Amniotic stem cell (primary cell): ENCODE data around the gene GLA.
A peak's percentile ranks its signal among the peaks of the same experiment; 100 is the strongest.

Source experiments
- DNase-seq: peaks from one replicate; lab custom pipeline; 2025; lab: John Stamatoyannopoulos, UW

Gene GLA

DNA sequence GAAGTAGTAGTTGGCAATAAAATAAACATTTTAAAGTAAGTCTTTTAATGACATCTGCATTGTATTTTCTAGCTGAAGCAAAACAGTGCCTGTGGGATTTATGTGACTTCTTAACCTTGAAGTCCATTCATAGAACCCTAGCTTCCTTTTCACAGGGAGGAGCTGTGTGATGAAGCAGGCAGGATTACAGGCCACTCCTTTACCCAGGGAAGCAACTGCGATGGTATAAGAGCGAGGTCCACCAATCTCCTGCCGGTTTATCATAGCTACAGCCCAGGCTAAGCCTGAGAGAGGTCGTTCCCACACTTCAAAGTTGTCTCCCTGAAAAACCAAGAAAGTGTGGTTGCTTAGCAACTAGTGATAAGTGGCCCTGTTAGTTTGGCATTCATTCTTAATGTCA is 9.9 kb downstream of the GLA start:
- no peak for DNase-seq

DNA sequence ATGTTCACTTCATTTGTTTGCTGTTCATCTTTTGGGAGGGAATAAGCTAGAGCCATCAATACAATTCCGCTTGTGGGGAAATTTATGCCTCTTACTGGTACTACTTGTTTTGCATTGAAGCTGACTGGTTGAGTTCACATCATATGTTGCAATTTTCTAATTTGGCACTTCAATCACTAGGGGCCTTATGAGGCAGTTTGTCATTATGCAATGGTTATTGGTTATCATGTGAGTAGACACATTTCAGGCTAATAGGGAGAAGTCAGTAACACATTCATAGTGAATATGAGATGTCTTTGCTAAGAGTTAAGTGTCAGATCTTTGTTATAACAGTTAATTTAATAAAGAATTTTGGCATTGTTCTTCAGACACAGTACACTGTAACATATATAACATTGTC is 11.9 kb downstream of the GLA start:
- DNase-seq: no peak

DNA sequence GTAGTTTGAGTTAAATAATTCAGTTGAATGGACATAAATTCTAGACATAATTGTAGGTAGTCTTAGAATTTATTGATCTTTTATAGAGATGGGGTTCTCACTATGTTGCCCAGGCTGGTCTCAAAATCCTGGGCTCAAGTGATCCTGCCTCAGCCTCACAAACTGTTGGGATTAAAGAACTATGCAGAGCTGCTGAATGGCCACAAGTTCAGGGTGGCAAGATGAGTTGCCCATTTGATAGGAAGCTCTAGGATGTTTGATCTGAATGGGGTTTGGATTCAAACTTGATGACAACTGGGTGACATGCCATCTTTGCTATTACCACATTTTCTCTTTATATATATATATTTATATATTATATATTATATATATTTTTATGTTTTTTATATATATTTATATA is 13.4 kb downstream of the GLA start:
- DNase-seq: no peak

DNA sequence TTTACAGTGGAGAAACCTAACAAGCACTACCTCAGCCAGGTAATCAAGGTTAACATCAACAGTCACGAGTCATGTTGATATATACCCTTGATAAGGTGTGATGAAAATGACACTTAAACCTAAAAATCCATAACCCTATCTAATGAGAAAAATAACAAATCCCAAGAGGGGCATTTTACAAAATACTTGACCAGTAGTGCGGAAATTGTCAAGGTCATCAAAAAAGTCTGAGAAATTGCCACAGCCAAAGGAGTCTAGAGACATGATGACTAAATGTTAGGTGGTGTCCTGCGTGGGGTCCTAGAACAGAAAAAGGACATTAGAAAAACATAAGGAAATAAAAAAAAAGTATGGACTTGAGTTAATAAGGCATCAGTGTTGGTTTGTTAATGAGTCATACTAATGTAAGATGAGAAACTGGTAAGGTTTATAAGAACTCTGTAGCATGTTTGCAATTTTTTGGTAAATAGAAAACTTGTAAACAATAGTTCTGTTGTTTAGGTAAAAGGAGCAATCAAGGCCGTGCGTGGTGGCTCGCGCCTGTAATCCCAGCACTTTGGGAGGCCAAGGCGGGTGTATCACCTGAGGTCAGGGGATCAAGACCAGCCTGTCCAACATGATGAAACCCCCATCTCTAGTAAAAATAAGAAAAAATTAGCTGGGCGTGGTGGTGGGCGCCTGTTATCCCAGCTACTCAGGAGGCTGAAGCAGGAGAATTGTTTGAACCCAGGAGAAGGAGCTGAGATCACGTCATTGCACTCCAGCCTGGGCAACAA is 14.0 kb downstream of the GLA start:
- no peak for DNase-seq

DNA sequence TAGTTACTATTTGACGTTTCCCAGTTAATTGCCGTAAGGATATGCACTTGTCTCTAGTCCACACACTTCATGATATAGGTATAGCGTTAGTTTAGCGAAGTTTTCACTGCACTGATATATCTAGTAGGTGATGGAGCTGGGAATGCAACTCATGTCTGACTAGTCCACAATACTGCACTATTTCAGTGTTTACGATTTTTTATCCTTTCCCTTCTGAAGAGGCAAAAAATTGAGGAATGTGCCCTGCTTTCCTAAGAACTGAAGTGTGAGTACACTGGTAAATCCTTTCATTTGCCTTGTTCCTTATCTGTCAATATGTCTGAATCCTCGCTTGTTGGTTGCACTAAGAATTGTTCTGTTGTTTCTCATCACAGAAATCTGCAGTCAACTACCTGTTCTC is 15.9 kb downstream of the GLA start:
- DNase-seq: no peak

DNA sequence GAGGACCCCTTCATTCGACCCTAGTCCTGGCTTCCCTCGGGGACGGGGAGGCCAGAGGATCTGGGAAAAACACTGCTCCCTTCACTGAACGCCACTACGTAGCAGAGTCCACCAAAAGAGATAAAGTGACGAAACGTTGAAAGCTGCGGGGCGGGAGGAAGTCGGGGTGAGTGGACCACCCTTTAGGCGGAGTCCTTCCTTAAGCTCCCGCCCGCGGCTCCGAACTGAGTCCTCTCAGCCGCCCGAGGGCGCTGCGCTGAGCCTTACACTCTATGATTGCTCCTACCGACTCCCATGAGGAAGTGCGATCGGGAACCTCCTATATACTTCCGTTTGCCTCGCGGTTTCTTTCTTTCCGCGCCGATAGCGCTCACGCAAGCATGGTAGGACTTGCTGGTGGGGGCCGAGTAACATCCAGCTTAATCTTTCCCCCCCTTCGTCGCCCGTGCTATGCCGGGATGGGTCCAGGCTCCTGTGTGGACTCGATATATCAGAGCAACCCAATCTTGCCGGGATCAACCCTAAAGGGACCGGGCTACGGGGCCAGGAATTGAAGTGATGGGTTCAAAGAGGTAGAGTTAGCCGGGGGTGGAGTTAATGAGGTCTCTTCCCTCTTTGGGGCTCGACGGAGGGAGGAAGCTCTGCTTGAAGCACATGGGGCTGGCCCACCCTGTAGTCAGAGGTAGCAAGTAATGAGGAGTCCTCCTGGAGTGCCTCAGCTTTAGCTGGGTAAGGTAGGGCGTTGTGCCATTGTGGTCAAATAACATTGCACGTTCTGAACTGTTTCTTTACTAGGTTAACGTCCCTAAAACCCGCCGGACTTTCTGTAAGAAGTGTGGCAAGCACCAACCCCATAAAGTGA is 16.8 kb downstream of the GLA start, which contains the start of gene RPL36A:
TSS of gene RPL36A (plus strand) at position 348 of the 862 bp plus-strand sequence. CDS start at position 381, 33 bp downstream.
- DNase-seq: peak; percentile 59

DNA sequence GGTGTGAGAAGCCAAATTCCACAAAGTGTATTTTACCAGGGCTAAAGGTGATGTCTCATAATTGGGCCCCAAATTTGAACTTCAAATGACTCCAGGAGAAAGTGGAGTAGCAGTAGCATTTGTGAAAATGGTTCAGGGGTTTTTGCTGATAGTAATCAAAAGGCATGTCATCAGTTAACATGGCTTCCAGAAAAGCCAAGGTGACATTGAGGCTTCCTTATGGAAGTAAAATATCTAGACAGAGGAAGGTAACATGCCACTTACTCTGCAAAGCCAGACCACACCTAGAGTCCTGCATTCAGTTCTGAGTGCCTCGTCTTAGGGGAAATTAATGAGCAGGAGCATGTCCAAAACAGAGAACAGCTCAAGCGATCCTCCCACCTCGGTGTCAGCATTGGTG is 19.1 kb downstream of the GLA start:
- no peak for DNase-seq

DNA sequence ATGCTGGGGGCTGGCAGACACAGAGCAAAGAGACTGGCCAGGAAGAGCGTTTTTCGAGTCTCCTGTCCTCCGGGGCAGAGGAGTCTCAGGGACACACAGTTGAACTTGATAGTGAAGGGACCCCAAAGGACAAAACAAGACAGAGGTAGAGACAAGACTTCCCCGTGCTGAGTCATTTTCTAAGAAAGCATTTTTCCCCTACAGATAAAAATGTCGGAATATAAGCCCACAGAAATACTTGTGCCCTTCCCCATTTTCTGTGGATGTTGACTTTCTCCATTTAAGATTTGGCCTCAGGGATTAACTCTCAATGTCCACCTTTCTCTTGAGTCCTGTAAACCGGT is 21.2 kb downstream of the GLA start:
- no peak for DNase-seq

DNA sequence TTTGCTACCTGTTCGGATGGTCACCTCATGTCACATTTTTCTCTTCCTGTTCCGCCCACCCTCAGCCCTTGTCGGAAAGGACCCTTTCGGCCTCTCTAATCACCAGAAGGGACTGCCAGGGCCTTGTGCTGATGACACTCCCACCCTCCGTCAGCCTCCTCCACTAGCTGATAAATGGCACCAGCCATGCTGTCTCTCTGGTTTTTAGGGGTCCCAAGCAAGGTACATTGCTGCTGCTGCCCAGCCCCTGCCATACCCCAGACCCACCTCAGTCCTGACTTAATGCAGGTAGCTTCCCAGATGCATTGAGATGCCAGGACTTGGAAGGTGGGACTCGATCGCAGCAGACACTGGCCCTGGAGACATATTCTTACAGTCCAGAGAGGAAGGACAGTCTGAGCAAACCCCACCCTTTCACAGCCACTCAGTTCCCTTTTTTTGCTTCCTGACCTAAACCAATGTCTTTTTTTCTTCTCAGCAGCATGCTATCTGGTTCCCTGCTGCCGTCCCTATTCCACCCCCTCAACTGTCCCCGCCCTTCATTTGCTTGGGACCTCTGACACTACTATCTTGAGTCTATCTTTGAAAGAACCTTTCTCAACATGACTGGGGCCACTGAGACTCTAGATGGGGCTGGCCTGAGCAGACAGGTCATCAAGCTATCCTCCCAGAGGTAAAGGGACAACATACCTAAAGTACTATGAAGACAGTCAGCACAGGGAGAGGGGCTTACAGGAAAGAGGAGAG is 21.8 kb downstream of the GLA start, which contains the start of gene BTK:
TSS of gene BTK (minus strand) at position 397 of the 747 bp plus-strand sequence. CDS start 10,907 bp downstream, outside the sequence.
- no peak for DNase-seq

DNA sequence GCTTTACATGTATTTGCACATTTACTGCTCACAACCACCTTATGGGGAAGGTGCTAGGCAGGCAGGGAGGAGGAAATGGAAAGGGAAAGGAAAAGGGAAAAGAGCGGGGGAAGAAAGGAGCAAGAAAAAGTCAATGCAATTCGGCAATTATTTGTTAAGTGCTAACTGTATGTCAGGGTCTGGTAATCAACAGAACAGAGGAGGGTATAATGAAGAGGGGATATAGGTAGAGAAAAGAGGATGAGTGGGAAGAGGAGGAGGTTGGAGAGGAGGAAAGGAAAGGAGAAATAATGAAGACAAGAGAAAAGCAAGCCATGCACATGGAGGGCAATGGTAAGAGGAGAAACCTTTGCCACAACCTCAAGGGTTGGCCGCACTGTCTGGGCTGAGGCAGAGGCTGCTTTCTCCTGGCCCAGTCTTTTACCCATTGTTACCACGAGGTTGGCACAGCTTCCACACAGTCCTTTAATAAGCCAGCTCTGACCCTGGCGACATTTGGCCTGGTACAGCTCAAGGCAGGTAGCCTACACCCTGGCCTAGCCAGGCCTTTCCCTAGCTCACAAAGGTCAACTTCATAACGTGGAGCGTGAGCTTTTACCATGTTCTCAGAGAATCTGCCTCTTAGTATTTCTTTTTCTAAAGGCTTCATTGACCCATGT is 22.6 kb downstream of the GLA start:
- DNase-seq: no peak

DNA sequence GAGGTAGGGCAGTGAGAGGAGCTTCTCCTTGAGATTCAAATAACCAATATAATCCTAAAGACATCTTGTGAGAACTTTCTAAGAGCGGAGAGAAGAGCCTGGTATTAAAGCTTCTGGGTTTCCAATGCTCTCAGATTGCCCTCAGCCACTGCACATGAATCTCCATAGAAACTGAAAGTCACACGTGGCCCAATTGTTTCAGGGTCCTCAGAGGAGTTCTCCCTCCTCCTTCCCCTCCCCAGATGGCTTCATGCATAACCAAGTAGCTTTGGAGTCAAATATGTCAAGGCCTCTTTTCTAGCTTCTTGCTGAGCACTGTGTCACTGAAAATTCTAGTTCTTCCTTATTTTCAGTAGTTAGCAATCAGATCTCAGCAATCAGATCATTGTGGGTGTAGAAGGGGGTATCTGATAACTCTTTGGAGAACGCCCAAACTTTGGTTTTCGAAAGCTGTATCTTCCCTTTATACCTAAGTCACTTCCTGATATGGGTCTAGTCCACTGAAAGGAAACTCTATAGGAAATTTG is 24.0 kb downstream of the GLA start:
- no peak for DNase-seq

DNA sequence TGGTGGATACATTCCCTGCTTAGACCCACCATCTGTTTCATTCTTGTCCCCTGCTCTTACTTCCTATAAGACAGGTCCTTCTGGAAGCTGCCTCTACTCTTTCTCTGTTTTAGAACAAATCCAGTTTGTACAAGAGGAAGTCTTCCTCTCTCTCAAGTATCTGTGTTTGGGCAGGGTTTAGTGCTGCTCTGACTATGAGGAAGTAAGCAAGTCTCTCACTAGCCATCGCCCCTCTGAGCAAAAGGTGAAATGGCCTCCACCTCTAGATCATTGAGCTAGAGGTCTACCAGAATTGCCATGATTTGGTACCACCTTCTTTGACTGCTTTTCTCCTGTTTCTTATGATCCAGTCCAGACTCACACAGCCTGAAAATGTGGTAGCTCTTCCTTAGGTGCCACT is 30.2 kb downstream of the GLA start:
- DNase-seq: no peak

DNA sequence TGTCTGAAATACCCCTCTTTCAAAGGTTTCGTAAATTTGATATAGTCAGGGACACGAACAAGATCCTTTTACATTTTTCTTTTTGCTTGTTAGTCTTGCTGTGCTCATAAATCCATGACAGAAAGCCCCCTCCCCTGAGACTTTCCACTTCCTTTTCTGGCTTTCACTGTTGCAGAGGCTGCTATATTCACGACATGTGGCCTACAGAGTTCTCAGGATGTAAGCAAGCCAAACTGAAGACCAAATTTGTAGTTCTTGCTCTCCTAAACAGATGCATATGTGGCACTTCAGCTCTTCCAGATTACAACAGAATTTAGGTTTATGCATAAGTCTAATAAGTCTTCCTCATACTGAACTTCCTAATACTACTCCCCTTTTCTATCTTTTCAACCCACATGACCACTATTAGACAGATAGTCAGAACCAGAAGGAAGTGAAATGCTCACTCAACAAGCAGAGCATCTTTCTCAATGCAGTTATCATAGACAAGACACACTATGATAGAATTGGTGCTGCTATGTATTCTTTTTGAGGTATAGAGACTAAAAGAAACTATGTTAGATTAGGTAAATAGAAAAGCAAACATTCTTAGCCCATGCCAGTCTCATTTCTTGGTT is 36.7 kb downstream of the GLA start:
- DNase-seq: no peak

DNA sequence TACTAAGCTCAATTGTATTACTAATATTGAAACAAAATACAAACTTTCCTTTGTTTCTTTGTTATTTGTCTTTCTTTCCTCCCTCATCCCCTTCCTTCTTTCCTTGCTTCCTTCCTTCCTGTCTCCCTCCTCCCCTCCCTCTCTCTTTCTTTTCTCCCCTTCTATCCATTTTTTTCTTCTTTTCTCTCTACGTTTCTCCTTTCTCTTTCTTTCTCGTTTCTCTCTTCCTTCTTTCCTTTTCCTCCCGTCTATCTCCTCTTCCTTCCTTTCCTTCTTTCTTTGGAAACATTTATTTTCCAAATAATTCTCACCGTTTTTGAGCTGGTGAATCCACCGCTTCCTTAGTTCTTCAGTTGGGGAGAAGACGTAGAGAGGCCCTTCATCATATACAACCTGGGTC is 38.0 kb downstream of the GLA start:
- no peak for DNase-seq

DNA sequence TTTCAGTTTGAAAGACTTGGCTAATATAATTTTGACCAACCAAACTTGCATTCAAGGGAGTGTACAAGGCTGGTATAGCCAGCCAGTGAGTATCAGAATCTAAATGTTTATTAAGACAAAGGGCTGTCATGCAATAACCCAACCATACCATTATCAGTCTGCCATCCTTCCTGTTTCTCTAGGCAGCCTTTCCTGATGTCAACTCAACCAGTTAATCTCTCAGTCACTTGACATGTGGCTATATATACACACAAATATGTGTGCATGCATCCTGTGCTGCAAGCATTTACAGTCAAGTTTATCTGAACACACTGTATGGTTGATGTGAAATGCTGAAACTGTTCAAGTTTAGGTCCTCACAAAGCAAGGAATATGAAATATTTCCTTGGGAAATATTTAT is 38.9 kb downstream of the GLA start:
- no peak for DNase-seq

DNA sequence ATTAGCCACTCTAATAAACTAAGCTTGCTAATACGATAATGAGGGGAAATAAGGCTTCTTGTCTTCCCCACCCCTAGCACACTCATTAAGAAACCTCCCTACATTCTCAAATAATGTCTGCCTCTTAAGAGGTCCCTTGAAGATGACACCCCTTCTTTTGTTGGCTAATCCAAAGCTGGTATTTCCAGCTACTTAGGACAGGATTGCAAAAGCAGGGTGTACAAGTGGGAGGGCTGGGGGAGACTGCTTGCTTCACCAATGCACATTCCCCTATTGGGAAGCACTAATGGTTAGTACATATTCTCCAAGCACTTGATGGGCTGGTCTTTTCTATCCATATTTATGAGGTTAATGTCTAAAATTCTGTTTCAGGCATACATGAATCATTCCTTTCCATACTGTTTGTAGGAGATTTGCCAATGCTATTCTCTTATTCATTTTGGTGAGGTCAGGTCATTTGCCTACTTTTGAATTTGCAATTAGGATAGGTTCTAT is 42.4 kb downstream of the GLA start:
- no peak for DNase-seq

DNA sequence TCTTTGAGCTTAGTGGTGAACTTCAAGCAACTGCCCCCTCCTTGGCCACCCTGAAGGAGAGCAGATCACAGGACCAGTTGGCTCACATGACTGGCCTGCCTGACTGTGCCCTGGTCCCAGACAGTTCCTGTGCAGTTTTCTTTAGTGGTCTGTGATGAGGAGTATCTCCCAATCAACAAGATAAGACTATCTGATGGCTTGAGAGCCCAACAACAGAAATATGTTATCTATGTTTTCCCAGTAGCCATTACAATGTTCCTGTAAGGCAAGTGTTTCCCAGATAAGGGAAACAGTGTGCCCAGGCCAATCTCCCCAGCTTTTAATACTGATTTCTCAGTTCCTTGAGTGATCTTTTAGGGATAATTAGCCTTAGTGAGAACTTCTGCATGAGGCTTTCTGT is 45.0 kb downstream of the GLA start:
- no peak for DNase-seq

DNA sequence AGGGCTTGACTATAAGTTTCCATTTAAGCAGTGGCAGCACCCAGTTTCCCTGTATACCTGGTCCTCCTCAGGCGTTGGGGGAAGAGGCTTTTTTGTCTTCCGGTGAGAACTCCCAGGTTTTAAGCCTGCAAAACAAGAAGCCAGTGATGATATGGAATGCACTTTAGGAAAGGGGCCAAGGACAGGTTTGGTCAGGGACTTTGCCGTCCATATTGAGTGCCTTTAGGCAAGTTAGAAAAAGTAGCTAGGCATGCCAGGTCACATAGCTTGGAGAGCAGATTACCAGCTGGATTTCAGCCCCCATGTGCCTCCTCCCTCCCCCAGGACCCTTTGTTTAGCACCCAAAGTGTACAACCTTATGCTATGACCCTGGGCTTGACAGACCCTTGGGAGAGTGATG is 45.6 kb downstream of the GLA start:
- no peak for DNase-seq

DNA sequence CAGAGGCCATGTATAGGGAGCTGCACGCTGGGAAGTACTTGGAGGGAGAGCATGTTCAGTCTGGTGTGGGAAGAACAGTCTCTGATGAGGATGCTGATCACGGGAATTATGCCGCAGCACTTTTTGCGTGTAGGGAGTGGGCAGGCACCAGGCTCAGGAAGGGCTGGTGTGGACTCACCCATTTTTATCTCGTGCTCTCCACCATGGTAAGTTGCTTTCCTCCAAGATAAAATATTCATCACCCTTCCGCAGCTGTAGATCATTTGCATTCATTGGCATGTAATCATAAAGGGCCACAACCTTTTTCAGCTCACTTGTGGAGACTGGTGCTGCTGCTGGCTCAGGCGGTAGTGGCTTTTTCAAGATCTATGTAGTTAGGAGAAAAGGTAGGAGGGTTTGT is 47.3 kb downstream of the GLA start:
- DNase-seq: no peak

DNA sequence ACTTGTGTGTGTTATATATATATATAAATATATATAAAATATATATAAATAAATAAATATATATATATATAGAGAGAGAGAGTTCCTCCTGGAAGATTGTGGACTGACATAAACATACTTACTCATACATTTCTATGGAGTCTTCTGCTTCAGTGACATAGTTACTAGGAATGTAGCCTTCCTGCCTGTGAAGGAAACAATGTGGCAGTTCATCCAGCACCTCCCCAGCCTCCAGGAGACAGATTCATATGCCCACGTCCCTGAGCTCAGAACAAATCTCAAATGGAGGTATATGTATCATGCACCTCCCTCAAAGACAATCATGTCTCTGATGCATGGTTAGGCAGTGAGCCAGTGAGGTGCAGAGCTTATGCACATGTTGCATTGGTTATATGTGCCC is 47.8 kb downstream of the GLA start:
- DNase-seq: no peak

DNA sequence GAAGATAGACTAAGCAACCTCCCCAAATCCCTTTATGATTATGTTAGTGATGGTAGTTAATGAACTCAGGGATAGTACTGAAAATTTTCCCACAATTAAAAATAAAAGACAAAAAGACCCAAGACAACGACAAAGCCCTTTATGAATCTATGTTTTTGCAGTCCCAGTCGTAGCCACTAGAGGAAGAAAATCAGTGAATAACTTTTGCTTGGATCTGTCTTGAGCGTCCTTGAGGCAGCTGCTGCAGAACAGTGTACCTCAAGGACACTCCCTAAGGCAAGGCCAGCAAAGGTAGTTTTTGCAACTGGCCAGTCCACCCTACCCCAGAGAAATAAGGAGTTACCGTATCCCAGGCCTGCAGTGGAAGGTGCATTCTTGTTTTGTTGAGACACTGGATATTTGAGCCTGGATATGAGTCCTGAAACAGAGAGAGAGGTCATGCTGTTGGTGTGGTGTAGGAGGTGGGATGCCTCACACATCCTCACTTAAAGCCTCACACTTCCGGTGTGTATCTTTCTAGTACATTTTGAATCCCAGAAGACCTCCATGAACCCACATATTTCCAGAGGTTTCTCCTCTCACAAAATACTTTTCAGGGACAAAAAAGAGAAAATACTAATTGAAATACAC is 50.4 kb downstream of the GLA start:
- DNase-seq: no peak
